Muscle layer of duodenum (tissue), 2 donors: ENCODE results near the gene RPAP3.
A peak's percentile ranks its signal among the peaks of the same experiment; 100 is the strongest.
"Not testable (repeated sequence)": the region's sequence is repeated elsewhere in the genome, so short reads cannot be mapped to it uniquely, and the experiment has no call there.

Experiments
- H3K27ac ChIP-seq: one replicate; pipeline ENCODE4 v1.7.0; 2013; ENCODE audit warnings: mild to moderate bottlenecking, low read length
- H3K27me3 ChIP-seq: one replicate; pipeline ENCODE4 v1.7.0; 2013; ENCODE audit warnings: low read depth, mild to moderate bottlenecking, control low read depth, low read length
- H3K36me3 ChIP-seq, 2 donors: one replicate each; pipeline ENCODE4 v1.7.0; 2013; ENCODE audit warnings: low read length in 2 of 2, control low read depth in 1 of 2, mild to moderate bottlenecking in 1 of 2; ENCODE audit not compliant: insufficient read depth in 2 of 2, control insufficient read depth in 1 of 2
- H3K4me1 ChIP-seq, 2 donors: one replicate each; pipeline ENCODE4 v1.7.0; 2013; ENCODE audit warnings: low read length in 2 of 2, mild to moderate bottlenecking in 2 of 2, control low read depth in 1 of 2, moderate library complexity in 1 of 2; ENCODE audit not compliant: insufficient read depth in 2 of 2, control insufficient read depth in 1 of 2
- H3K4me3 ChIP-seq, 2 donors: one replicate each; pipeline ENCODE4 v1.7.0; 2013; ENCODE audit warnings: low read length in 2 of 2, low read depth in 1 of 2, mild to moderate bottlenecking in 1 of 2
- H3K9me3 ChIP-seq, 2 donors: one replicate each; pipeline ENCODE4 v1.7.0; 2013; ENCODE audit warnings: low read length in 2 of 2, control low read depth in 1 of 2, mild to moderate bottlenecking in 1 of 2; ENCODE audit not compliant: control insufficient read depth in 1 of 2
- donor health status: healthy.

RPAP3 gene

GRCh38 chr12:47651368-47652254 lies 54.2 kb downstream of the RPAP3 start:
- Histone ChIP-seq H3K9me3 (no peaks in the 10 kb centered on the region), H3K27me3 (no peaks in the 10 kb centered on the region), H3K27ac (no peak overlapping the region), H3K36me3 (no peaks in the 10 kb centered on the region), H3K4me3 (peak overlapping the region in 1 of 2 donors; percentile 7), H3K4me1 (peaks cover 10 to 11% of the 10 kb centered on the region in 2 donors)

- no peaks in the 10 kb centered on the region for H3K36me3 ChIP-seq
- H3K9me3 ChIP-seq, result no peaks in the 10 kb centered on the region
- H3K27ac ChIP-seq, result no peak overlapping the region
- H3K27me3 ChIP-seq, result no peaks in the 10 kb centered on the region
- H3K4me3 ChIP-seq, result no peak overlapping the region
- peaks cover 10 to 11% of the 10 kb centered on the region in 2 donors for H3K4me1 ChIP-seq
Observed at GRCh38 chr12:47650469-47650868, 55.4 kb downstream of the RPAP3 start.

- Histone ChIP-seq H3K4me3 (no peak overlapping the region), H3K27me3 (no peaks in the 10 kb centered on the region), H3K4me1 (peaks cover 10 to 11% of the 10 kb centered on the region in 2 donors), H3K27ac (no peak overlapping the region), H3K36me3 (peaks cover 0 to 4% of the 10 kb centered on the region in 2 donors), H3K9me3 (peaks cover 0 to 5% of the 10 kb centered on the region in 2 donors)
Observed at GRCh38 chr12:47649381-47649780, 56.4 kb downstream of the RPAP3 start.

- no peaks in the 10 kb centered on the region for H3K27me3 ChIP-seq
- H3K27ac ChIP-seq, result no peak overlapping the region
- peaks cover 10 to 11% of the 10 kb centered on the region in 2 donors for H3K4me1 ChIP-seq
- H3K36me3 ChIP-seq, result peaks cover 0 to 4% of the 10 kb centered on the region in 2 donors
- peaks cover 0 to 13% of the 10 kb centered on the region in 2 donors for H3K9me3 ChIP-seq
- H3K4me3 ChIP-seq, result no peak overlapping the region
Observed at GRCh38 chr12:47648056-47648579, 57.7 kb downstream of the RPAP3 start.

GRCh38 chr12:47642310-47642709 lies 63.5 kb downstream of the RPAP3 start:
- H3K27me3 ChIP-seq, H3K27ac ChIP-seq, H3K36me3 ChIP-seq, H3K4me3 ChIP-seq, H3K4me1 ChIP-seq: not testable (repeated sequence)
- H3K9me3 ChIP-seq, result peaks cover 0 to 22% of the 10 kb centered on the region in 2 donors

GRCh38 chr12:47636908-47637780 lies 68.7 kb downstream of the RPAP3 start:
- H3K4me1 ChIP-seq, result no peaks in the 10 kb centered on the region
- H3K4me3 ChIP-seq, result no peak overlapping the region
- no peaks in the 10 kb centered on the region for H3K27me3 ChIP-seq
- no peak overlapping the region for H3K27ac ChIP-seq
- no peaks in the 10 kb centered on the region for H3K36me3 ChIP-seq
- peaks cover 0 to 8% of the 10 kb centered on the region in 2 donors for H3K9me3 ChIP-seq

- H3K9me3 ChIP-seq, H3K4me1 ChIP-seq, H3K4me3 ChIP-seq, H3K36me3 ChIP-seq, H3K27ac ChIP-seq, H3K27me3 ChIP-seq: not testable (repeated sequence)
Observed at GRCh38 chr12:47635770-47636169, 70.1 kb downstream of the RPAP3 start.

- Histone ChIP-seq H3K4me3 (no peak overlapping the region), H3K4me1 (no peaks in the 10 kb centered on the region), H3K27ac (no peak overlapping the region), H3K27me3 (no peaks in the 10 kb centered on the region), H3K36me3 (peaks cover 0 to 4% of the 10 kb centered on the region in 2 donors), H3K9me3 (peaks cover 0 to 8% of the 10 kb centered on the region in 2 donors)
Observed at GRCh38 chr12:47634127-47634526, 71.7 kb downstream of the RPAP3 start.

- Histone ChIP-seq H3K4me3 (no peak overlapping the region), H3K27ac (no peak overlapping the region), H3K9me3 (peaks cover 0 to 2% of the 10 kb centered on the region in 2 donors), H3K36me3 (no peaks in the 10 kb centered on the region), H3K4me1 (no peaks in the 10 kb centered on the region), H3K27me3 (no peaks in the 10 kb centered on the region)
Observed at GRCh38 chr12:47621960-47622359, 83.9 kb downstream of the RPAP3 start.

GRCh38 chr12:47617476-47617875 lies 88.4 kb downstream of the RPAP3 start:
- H3K27me3 ChIP-seq, result no peaks in the 10 kb centered on the region
- H3K27ac ChIP-seq, result no peak overlapping the region
- no peaks in the 10 kb centered on the region for H3K4me1 ChIP-seq
- H3K9me3 ChIP-seq, result peaks cover 7 to 10% of the 10 kb centered on the region in 2 donors
- H3K4me3 ChIP-seq, result no peak overlapping the region
- no peaks in the 10 kb centered on the region for H3K36me3 ChIP-seq

- no peaks in the 10 kb centered on the region for H3K27me3 ChIP-seq
- H3K36me3 ChIP-seq, result no peaks in the 10 kb centered on the region
- no peaks in the 10 kb centered on the region for H3K4me1 ChIP-seq
- H3K4me3 ChIP-seq, result no peak overlapping the region
- peaks cover 7 to 10% of the 10 kb centered on the region in 2 donors for H3K9me3 ChIP-seq
- H3K27ac ChIP-seq, result no peak overlapping the region
Observed at GRCh38 chr12:47616440-47616839, 89.4 kb downstream of the RPAP3 start.
